ENCODE results near the gene SAMD9.

SAMD9 gene

DNA sequence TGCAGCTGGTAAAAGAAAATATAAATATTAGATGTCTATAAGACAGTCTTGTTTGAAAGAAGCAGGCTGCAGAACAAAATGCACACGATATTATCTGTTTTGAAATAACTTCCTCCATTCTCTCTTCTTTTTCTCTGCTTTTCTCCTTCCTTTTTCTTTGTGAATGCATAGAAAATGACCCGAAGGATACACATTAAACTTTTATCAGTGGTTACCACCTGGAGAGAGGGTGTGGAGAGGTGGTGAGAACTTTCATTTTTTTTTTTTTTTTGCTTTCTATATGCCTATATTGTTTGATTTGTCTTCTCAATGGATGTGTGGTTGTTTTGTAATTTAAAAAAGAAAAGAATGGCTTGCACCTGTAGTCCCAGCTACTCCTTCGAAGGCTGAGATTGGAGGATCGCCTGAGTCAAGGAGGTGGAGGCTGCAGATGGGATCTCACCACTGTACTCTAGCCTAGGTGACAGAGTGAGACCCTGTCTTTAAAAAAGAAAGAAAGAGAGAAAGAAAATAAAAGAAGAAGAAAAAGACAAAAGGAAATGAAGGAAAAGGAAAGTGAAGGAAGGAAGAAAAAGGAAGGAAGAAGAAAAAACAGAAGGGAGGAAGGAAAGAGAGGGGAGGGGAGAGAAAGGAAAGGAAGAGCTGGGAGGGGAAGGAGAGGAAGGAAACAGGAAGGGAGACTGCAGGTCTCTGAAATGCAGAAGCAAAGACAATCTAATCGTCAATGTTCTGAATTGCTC, 64.4 kb downstream of the SAMD9 start:
- Histone ChIP-seq H3K4me3 (ENCODE audit: low read length) (no peak overlapping the region), H3K36me3 (ENCODE audit: control insufficient read depth, insufficient read depth, low read length) (no peaks in the 10 kb centered on the region), H3K27me3 (ENCODE audit: control insufficient read depth, insufficient read depth, low read length) (no peaks in the 10 kb centered on the region), H3K9ac (ENCODE audit: low read length) (no peak overlapping the region), H3K4me1 (ENCODE audit: control insufficient read depth, insufficient read depth, low read length) (peaks cover 6% of the 10 kb centered on the region), H3K9me3 (ENCODE audit: control insufficient read depth, low read length) (no peaks in the 10 kb centered on the region)

- Histone ChIP-seq H3K9ac (ENCODE audit: low read length) (no peak overlapping the region), H3K27me3 (ENCODE audit: control insufficient read depth, insufficient read depth, low read length) (no peaks in the 10 kb centered on the region), H3K4me1 (ENCODE audit: control insufficient read depth, insufficient read depth, low read length) (peaks cover 9% of the 10 kb centered on the region), H3K36me3 (ENCODE audit: control insufficient read depth, insufficient read depth, low read length) (no peaks in the 10 kb centered on the region), H3K9me3 (ENCODE audit: control insufficient read depth, low read length) (no peaks in the 10 kb centered on the region), H3K4me3 (ENCODE audit: low read length) (no peak overlapping the region)
Measured at GRCh38 chr7:93051660-93052059, 66.1 kb downstream of the SAMD9 start.
